RWPE2 (cell line): Measurements from ENCODE around the gene PBX1.

Experiments used
- ATAC-seq: fragments of 200-7000 bp; cut with Tn5 transposase; 3 replicates; pipeline ENCODE4 v1.9.1; 2021; ENCODE audit warnings: low read depth
- DNase-seq: peaks from one replicate; pipeline ENCODE4 v3.0.0-alpha.2; 2020; ENCODE audit warnings: low spot score
- H3K27ac ChIP-seq: fragments of 450-650 bp; 2 replicates; pipeline ENCODE4 v1.5.1; 2017; ENCODE audit warnings: mild to moderate bottlenecking; ENCODE audit not compliant: poor library complexity, severe bottlenecking
- H3K27me3 ChIP-seq: fragments of 250-450 bp; sonication (Bioruptor Pico); 2 replicates; pipeline ENCODE4 v1.5.1; 2021; ENCODE audit warnings: mild to moderate bottlenecking, moderate library complexity; ENCODE audit not compliant: insufficient read depth, poor library complexity, severe bottlenecking
- H3K36me3 ChIP-seq: fragments of 250-450 bp; sonication (Bioruptor Pico); 2 replicates; pipeline ENCODE4 v1.5.1; 2020; ENCODE audit warnings: low read depth, mild to moderate bottlenecking, moderate library complexity
- H3K4me1 ChIP-seq: fragments of 250-450 bp; sonication (Bioruptor Pico); 2 replicates; pipeline ENCODE4 v1.5.1; 2021; ENCODE audit warnings: mild to moderate bottlenecking, moderate library complexity; ENCODE audit not compliant: insufficient read depth, poor library complexity, severe bottlenecking
- H3K4me3 ChIP-seq: fragments of 250-450 bp; sonication (Bioruptor Pico); 2 replicates; pipeline ENCODE4 v1.5.1; 2021; ENCODE audit warnings: mild to moderate bottlenecking, moderate library complexity; ENCODE audit not compliant: severe bottlenecking
- H3K9me3 ChIP-seq: fragments of 250-450 bp; sonication (Bioruptor Pico); 2 replicates; pipeline ENCODE4 v1.5.1; 2021; ENCODE audit warnings: mild to moderate bottlenecking, moderate library complexity; ENCODE audit not compliant: severe bottlenecking
- CTCF ChIP-seq: fragments of 450-650 bp; IDR thresholded peaks from one replicate; pipeline ENCODE4 v1.5.1; 2017; ENCODE audit warnings: mild to moderate bottlenecking, moderate library complexity; ENCODE audit not compliant: poor library complexity, severe bottlenecking

The PBX1 gene

DNA sequence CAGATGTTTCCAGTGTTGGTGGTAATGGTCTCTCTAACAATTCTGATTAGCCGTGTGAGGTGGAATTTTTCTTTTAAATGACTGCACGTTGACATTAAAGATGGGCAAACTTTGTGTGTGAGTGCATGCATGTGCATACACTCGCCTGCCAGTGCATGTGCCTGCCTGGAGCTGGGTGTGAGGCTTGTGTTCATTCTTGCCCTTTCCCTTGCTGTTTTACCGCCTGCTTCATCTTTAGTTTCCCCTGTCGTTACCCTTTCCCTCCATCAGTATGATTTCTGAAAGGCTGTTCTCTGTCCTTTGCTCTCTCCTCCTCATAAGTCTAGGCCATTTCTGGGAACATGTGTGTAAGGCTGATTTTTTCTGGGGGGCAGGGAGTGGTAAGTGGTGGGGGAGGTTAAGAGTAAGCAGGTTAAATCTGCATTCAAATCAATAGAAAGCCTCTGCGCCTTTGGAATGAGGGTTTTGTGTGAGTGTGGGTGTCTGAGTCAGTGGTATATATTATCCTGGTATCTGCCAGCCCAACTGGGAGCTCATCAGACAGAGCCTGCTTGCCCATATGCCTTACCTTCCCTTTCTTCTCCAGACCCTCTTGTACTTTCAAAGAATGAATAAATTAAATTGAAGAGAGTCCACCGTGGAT lies 112.5 kb downstream of the PBX1 start:
- ATAC-seq (no peak), DNase-seq (no peak)
- no peaks in the 10 kb centered on the region for H3K36me3 ChIP-seq
- H3K4me1 ChIP-seq, result no peaks in the 10 kb centered on the region
- no peak overlapping the region for H3K4me3 ChIP-seq
- no peak overlapping the region for H3K27ac ChIP-seq
- H3K27me3 ChIP-seq, result no peaks in the 10 kb centered on the region
- no peak for TF ChIP-seq CTCF
- no peaks in the 10 kb centered on the region for H3K9me3 ChIP-seq

GRCh38 chr1:164671966-164672571 lies 113.1 kb downstream of the PBX1 start:
- no peak overlapping the region for H3K27ac ChIP-seq
- no peaks in the 10 kb centered on the region for H3K27me3 ChIP-seq
- ATAC-seq (no peak), DNase-seq (no peak)
- no peak overlapping the region for H3K4me3 ChIP-seq
- H3K4me1 ChIP-seq, result no peaks in the 10 kb centered on the region
- TF ChIP-seq CTCF, result no peak
- no peaks in the 10 kb centered on the region for H3K9me3 ChIP-seq
- H3K36me3 ChIP-seq, result no peaks in the 10 kb centered on the region

DNA sequence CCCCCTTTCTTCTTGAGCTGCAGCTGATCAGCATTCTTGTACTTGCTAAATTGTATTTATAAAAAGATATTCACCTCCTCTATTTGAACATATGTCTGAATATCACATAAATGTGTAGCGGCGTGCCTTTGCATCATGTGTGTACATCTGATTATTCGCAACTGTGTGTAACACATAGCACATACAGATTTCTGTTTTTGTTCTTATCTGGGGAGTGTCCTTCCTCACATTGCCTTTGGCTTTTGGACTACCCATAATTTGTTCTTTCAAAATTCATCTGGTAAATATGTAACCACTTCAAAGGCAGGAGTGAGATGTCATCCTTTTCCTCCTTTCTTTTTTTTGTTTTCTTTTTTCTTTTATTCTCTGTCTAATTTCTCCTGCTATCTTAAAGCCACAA lies 113.6 kb downstream of the PBX1 start:
- H3K36me3 ChIP-seq, result no peaks in the 10 kb centered on the region
- no peaks in the 10 kb centered on the region for H3K9me3 ChIP-seq
- no peak overlapping the region for H3K4me3 ChIP-seq
- no peaks in the 10 kb centered on the region for H3K4me1 ChIP-seq
- TF ChIP-seq CTCF, result no peak
- ATAC-seq, result no peak
- no peak for DNase-seq
- no peaks in the 10 kb centered on the region for H3K27me3 ChIP-seq
- no peak overlapping the region for H3K27ac ChIP-seq

DNA sequence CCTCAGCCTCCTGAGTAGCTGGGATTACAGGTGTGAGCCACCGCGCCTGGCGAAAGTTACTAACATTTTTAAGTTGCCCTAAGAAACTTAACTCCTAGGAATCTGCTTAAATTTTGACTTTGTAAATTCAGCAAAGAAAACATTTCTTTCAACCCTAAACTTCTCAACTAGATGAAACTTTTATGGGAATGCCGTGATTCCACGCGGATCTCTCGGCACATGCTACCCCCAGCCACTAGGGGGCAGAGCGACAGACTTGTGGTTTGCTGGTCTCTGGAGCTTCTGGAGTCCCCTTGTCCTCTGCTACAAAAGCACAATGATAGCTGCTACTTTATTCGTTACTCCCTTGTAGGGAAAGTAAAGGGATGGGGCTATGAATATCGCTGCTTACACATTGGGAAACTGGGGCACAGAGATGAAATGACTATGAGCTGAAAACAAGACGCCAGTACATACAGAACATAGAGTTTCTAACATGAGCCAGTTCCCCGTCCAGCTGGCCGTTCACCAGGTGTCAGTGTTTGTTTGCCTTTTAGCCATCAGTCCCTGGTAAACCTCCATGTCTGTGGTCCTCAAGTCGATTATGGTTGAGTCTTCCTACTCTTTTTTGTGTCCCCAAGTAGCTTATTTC lies 114.7 kb downstream of the PBX1 start:
- Histone ChIP-seq H3K4me3 (no peak overlapping the region), H3K4me1 (no peaks in the 10 kb centered on the region), H3K27ac (no peak overlapping the region), H3K36me3 (no peaks in the 10 kb centered on the region), H3K27me3 (no peaks in the 10 kb centered on the region), H3K9me3 (no peaks in the 10 kb centered on the region)
- ATAC-seq, result no peak
- TF ChIP-seq CTCF, result peak; percentile 46
- no peak for DNase-seq
